OCI-LY7 (cell line): Measurements from ENCODE around the gene PTPRM.

Source experiments
- CTCF ChIP-seq: fragments of 200-600 bp; sonication (generic); conservative IDR thresholded peaks from 2 replicates; pipeline ENCODE4 v1.5.1; 2014; ENCODE audit warnings: mild to moderate bottlenecking, antibody characterized with exemption, low read length, moderate library complexity, mixed read lengths
- EZH2phosphoT487 ChIP-seq: fragments of 200-600 bp; sonication (generic); IDR thresholded peaks from 2 replicates; pipeline ENCODE4 v1.6.1; 2018; ENCODE audit warnings: low read depth, borderline replicate concordance, mild to moderate bottlenecking, mixed run types, antibody characterized with exemption, low read length, moderate library complexity, mixed read lengths

DNA sequence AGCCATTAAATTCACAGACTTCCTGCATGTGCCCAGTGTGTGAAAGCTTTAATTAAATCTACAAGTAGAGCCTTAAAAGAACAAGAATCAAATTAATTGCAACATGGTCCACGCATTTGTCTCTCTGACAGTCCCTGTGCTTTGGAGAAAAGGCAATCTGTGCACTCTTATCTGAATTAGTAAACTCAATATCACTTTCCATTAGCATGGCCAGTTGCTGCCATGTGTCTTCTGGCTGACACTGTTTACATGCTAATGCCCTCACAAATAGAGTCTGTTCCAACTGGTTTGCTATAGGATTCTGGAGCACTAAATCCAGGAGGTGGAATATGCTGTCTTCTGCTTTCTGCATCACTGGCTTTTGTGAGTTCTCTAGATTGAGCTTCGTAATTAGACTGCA lies 607.7 kb downstream of the PTPRM start:
- TF ChIP-seq CTCF (no peak), EZH2phosphoT487 (no peak)
